Measurements from ENCODE around the gene RAB29.

RAB29 gene

DNA sequence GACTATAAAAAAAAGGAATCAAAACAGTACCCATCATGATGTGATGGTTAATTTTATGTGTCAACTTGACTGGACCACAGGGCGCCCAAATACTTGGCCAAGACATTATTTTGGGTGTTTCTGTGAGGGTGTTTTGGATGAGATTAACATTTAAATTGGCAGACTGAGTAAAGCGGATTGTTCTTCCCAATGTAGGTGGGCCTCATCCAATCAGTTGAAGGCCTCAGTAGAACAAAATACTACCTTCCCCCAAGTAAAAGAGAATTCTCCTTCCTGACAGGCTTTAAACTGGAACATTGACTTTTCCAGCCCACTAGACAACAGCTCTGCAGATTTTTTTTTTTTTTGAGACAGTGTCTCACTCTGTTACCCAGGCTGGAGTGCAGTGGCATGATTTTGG is 10.7 kb downstream of the RAB29 start:
- no peak overlapping the region for H3K27ac ChIP-seq

GRCh38 chr1:205763980-205764379 is 11.3 kb downstream of the RAB29 start:
- Histone ChIP-seq H4K20me1 (ENCODE audit: insufficient read depth) (no peaks in the 10 kb centered on the region), H3K4me1 (ENCODE audit: low read depth, poor library complexity, severe bottlenecking) (no peaks in the 10 kb centered on the region), H3K4me2 (no peak overlapping the region), H3K9ac (no peak overlapping the region), H3K4me3 (IDR thresholded peaks at IDR 0.05; ENCODE audit: insufficient read depth, low read depth, low read length) (no peak overlapping the region), H2AFZ (ENCODE audit: low read depth) (no peak overlapping the region), H3K36me3 (ENCODE audit: insufficient read depth) (no peaks in the 10 kb centered on the region), H3K27ac (no peak overlapping the region), H3K27me3 (ENCODE audit: insufficient read depth, low read depth) (no peaks in the 10 kb centered on the region), H3K79me2 (ENCODE audit: insufficient read depth, low read depth) (no peaks in the 10 kb centered on the region)
- TF ChIP-seq, protein P1, sequence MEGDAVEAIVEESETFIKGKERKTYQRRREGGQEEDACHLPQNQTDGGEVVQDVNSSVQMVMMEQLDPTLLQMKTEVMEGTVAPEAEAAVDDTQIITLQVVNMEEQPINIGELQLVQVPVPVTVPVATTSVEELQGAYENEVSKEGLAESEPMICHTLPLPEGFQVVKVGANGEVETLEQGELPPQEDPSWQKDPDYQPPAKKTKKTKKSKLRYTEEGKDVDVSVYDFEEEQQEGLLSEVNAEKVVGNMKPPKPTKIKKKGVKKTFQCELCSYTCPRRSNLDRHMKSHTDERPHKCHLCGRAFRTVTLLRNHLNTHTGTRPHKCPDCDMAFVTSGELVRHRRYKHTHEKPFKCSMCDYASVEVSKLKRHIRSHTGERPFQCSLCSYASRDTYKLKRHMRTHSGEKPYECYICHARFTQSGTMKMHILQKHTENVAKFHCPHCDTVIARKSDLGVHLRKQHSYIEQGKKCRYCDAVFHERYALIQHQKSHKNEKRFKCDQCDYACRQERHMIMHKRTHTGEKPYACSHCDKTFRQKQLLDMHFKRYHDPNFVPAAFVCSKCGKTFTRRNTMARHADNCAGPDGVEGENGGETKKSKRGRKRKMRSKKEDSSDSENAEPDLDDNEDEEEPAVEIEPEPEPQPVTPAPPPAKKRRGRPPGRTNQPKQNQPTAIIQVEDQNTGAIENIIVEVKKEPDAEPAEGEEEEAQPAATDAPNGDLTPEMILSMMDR (conservative IDR thresholded peaks at IDR 0.05; ENCODE audit: low read depth, low read length): no peak

More for the DNA sequence above, 10.7 kb downstream of the RAB29 start:
- H3K4me1 ChIP-seq (ENCODE audit: low read depth, poor library complexity, severe bottlenecking): no peaks in the 10 kb centered on the region
- H3K4me3 ChIP-seq (IDR thresholded peaks at IDR 0.05; ENCODE audit: insufficient read depth, low read depth, low read length): no peak overlapping the region
- no peaks in the 10 kb centered on the region for H3K27me3 ChIP-seq (ENCODE audit: insufficient read depth, low read depth)
- H3K79me2 ChIP-seq (ENCODE audit: insufficient read depth, low read depth): no peaks in the 10 kb centered on the region
- no peak overlapping the region for H3K9ac ChIP-seq
- no peaks in the 10 kb centered on the region for H4K20me1 ChIP-seq (ENCODE audit: insufficient read depth)
- H2AFZ ChIP-seq (ENCODE audit: low read depth): no peak overlapping the region
- H3K36me3 ChIP-seq (ENCODE audit: insufficient read depth): no peaks in the 10 kb centered on the region
- TF ChIP-seq, protein P1 (conservative IDR thresholded peaks at IDR 0.05; ENCODE audit: low read depth, low read length): no peak
- H3K4me2 ChIP-seq: no peak overlapping the region

DNA sequence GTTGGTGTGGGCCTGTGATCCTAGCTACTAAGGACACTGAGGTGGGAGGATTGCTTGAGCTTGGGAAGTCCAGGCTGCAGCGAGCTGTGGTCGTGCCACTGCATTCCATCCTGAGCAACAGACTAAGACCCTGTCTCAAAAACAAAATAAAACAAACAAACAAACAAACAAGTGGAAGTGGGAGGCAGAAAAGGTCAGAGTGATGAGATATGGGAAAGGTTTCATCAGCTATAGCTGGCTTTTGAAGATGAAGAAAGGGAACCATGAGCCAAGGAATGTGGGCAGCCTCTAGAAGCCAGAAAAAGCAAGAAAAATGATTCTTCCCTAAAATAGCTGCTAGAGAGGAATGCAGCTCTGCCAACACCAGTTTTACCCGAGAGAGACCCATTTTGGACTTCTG is 14.7 kb downstream of the RAB29 start:
- H3K27ac ChIP-seq: no peak overlapping the region
- H4K20me1 ChIP-seq (ENCODE audit: insufficient read depth): no peaks in the 10 kb centered on the region
- no peaks in the 10 kb centered on the region for H3K36me3 ChIP-seq (ENCODE audit: insufficient read depth)
- no peak overlapping the region for H2AFZ ChIP-seq (ENCODE audit: low read depth)
- no peaks in the 10 kb centered on the region for H3K79me2 ChIP-seq (ENCODE audit: insufficient read depth, low read depth)
- H3K4me2 ChIP-seq: no peak overlapping the region
- H3K4me3 ChIP-seq (IDR thresholded peaks at IDR 0.05; ENCODE audit: insufficient read depth, low read depth, low read length): no peak overlapping the region
- H3K4me1 ChIP-seq (ENCODE audit: low read depth, poor library complexity, severe bottlenecking): peaks cover 8% of the 10 kb centered on the region
- TF ChIP-seq, protein P1 (conservative IDR thresholded peaks at IDR 0.05; ENCODE audit: low read depth, low read length): no peak
- no peak overlapping the region for H3K9ac ChIP-seq
- no peaks in the 10 kb centered on the region for H3K27me3 ChIP-seq (ENCODE audit: insufficient read depth, low read depth)

DNA sequence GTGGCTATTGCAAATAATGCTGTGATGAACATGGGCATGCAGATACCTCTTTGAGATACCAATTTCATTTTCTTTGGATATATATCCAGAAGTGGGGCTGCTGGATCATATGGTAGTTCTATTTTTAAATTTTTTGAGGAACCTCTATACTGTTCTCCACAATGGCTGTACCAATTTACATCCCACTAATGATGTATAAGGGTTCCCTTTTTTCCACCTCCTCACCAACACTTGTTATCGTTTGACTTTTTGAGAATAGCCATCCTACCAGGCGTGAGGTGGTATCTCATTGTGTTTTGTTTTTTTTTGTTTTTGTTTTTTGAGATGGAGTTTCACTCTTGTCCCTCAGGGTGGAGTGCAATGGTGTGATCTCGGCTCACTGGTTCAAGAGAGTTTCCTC is 18.7 kb downstream of the RAB29 start:
- no peaks in the 10 kb centered on the region for H3K27me3 ChIP-seq (ENCODE audit: insufficient read depth, low read depth)
- TF ChIP-seq, protein P1 (conservative IDR thresholded peaks at IDR 0.05; ENCODE audit: low read depth, low read length): no peak
- H3K79me2 ChIP-seq (ENCODE audit: insufficient read depth, low read depth): no peaks in the 10 kb centered on the region
- peaks cover 8% of the 10 kb centered on the region for H3K4me1 ChIP-seq (ENCODE audit: low read depth, poor library complexity, severe bottlenecking)
- H3K4me3 ChIP-seq (IDR thresholded peaks at IDR 0.05; ENCODE audit: insufficient read depth, low read depth, low read length): no peak overlapping the region
- no peak overlapping the region for H2AFZ ChIP-seq (ENCODE audit: low read depth)
- no peaks in the 10 kb centered on the region for H3K36me3 ChIP-seq (ENCODE audit: insufficient read depth)
- H4K20me1 ChIP-seq (ENCODE audit: insufficient read depth): no peaks in the 10 kb centered on the region
- no peak overlapping the region for H3K27ac ChIP-seq
- H3K9ac ChIP-seq: no peak overlapping the region
- no peak overlapping the region for H3K4me2 ChIP-seq
